Activated CD4-positive, CD25-positive, alpha-beta regulatory T cell treated with anti-CD3 and anti-CD28 coated beads, Interleukin-2, amount 50 U/mL, for 24 hours (primary cell): ENCODE measurements around the gene DZANK1.
"Not testable (repeated sequence)": the region's sequence is repeated elsewhere in the genome, so short reads cannot be mapped to it uniquely, and the experiment has no call there.

Source experiments
- ATAC-seq, 2 donors: fragments of 150-1000 bp; cut with Tn5 transposase; one replicate each; pipeline ENCODE4 v1.10.0; 2021; ENCODE audit warnings: mild to moderate bottlenecking in 1 of 2, moderate library complexity in 1 of 2

The DZANK1 gene

DNA sequence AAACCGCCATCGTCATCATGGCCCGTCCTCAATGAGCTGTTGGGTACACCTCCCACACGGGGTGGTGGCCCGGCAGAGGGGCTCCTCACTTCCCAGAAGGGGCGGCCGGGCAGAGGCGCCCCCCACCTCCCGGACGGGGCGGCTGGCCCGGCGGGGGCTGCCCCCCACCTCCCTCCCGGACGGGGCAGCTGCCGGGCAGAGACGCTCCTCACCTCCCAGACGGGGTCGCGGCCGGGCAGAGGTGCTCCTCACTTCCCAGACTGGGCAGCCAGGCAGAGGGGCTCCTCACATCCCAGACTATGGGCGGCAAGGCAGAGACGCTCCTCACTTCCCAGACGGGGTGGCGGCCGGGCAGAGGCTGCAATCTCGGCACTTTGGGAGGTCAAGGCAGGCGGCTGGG, 91.3 kb downstream of the DZANK1 start:
- not testable (repeated sequence) for ATAC-seq

- no peak for ATAC-seq
Measured at GRCh38 chr20:18372296-18372695, 94.5 kb downstream of the DZANK1 start.

GRCh38 chr20:18364768-18365167, 102.1 kb downstream of the DZANK1 start:
- no peak for ATAC-seq

GRCh38 chr20:18363708-18364107, 103.1 kb downstream of the DZANK1 start:
- no peak for ATAC-seq

- ATAC-seq = no peak
Measured at GRCh38 chr20:18362916-18363315, 103.9 kb downstream of the DZANK1 start.

GRCh38 chr20:18361678-18362077, 105.2 kb downstream of the DZANK1 start:
- no peak for ATAC-seq

GRCh38 chr20:18360635-18361034, 106.2 kb downstream of the DZANK1 start:
- no peak for ATAC-seq

DNA sequence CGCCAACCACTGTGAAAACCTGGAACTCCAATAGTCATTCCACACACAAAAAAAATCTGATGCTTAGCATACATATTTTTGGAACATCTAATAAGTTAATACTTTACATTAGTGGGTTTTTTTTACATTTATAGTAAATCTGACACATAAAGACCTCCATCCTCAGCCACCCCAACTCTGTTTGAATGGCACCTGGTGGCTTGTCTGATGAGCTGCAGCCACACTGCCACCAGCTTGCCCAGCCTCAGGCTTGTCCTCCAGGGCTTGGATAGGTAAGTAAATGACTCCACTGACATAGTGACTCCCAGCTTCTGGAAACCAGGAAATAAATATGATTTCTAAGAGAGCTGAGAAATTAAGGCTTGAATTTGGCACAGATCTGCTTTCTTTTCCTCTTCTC, 107.0 kb downstream of the DZANK1 start:
- ATAC-seq = no peak

DNA sequence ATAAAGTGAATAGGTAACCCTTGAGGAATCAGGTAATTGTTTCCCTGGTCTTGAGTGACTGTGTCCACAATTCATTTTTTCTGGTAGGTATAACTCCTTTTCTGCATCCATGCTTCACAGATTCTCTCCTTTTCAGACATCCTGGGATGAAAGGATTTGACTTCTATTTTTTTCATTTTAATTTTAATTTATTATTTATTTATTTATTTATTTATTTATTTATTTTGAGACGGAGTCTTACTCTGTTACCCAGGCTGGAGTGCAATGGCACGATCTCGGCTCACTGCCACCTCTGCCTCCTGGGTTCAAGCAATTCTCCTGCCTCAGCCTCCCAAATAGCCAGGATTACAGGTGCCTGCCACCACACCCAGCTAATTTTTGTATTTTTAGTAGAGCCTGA, 117.1 kb downstream of the DZANK1 start:
- not testable (repeated sequence) for ATAC-seq
